Measurements from ENCODE around the gene SRRM1. TPM values are rescaled to one million over a fixed set of nuclear protein-coding genes. Genes with fewer than 3 reads are reported as not detected.

Gene SRRM1
- total RNA-seq, 1 donor from 2014 or later = 113 TPM

- peak; percentile 84 for DNase-seq
- Histone ChIP-seq H3K4me3 (peak overlapping the region; percentile 76), H3K9me3 (no peaks in the 10 kb centered on the region), H3K4me1 (peaks cover 28% of the 10 kb centered on the region), H3K27ac (peak overlapping the region; percentile 86), H3K27me3 (no peaks in the 10 kb centered on the region), H3K36me3 (peaks cover 32% of the 10 kb centered on the region)
- intact Hi-C loops (cut with DNase I) = no loop called here
- ATAC-seq = peak; percentile 37
- no peak for TF ChIP-seq CTCF (IDR thresholded peaks at IDR 0.05)
These were observed 429 bp downstream of the SRRM1 start for GRCh38 chr1:24643363-24644099.

- peaks cover 28% of the 10 kb centered on the region for H3K4me1 ChIP-seq
- H3K36me3 ChIP-seq = peaks cover 37% of the 10 kb centered on the region
- H3K27ac ChIP-seq = peak overlapping the region; percentile 86
- H3K9me3 ChIP-seq = no peaks in the 10 kb centered on the region
- no peak for DNase-seq
- TF ChIP-seq CTCF (IDR thresholded peaks at IDR 0.05) = no peak
- intact Hi-C loops (cut with DNase I) = no loop called here
- no peaks in the 10 kb centered on the region for H3K27me3 ChIP-seq
- H3K4me3 ChIP-seq = peak overlapping the region; percentile 76
- no peak for ATAC-seq
These were observed 940 bp downstream of the SRRM1 start for GRCh38 chr1:24644100-24644384.

- no peak for ATAC-seq
- Histone ChIP-seq H3K27me3 (no peaks in the 10 kb centered on the region), H3K36me3 (peaks cover 86% of the 10 kb centered on the region), H3K4me3 (no peak overlapping the region), H3K9me3 (no peaks in the 10 kb centered on the region), H3K27ac (no peak overlapping the region), H3K4me1 (peaks cover 22% of the 10 kb centered on the region)
- intact Hi-C loops (cut with DNase I) = no loop called here
- no peak for DNase-seq
- TF ChIP-seq CTCF (IDR thresholded peaks at IDR 0.05) = no peak
These were observed 5.8 kb downstream of the SRRM1 start for GRCh38 chr1:24648919-24649318.

GRCh38 chr1:24652382-24652781, 9.3 kb downstream of the SRRM1 start:
- no peak for TF ChIP-seq CTCF (IDR thresholded peaks at IDR 0.05)
- Histone ChIP-seq H3K27me3 (no peaks in the 10 kb centered on the region), H3K27ac (no peak overlapping the region), H3K4me1 (no peaks in the 10 kb centered on the region), H3K4me3 (no peak overlapping the region), H3K9me3 (no peaks in the 10 kb centered on the region), H3K36me3 (peaks cover 100% of the 10 kb centered on the region)
- intact Hi-C loops (cut with DNase I) = no loop called here
- ATAC-seq (no peak), DNase-seq (no peak)

GRCh38 chr1:24654010-24654409, 10.9 kb downstream of the SRRM1 start:
- Histone ChIP-seq H3K4me1 (no peaks in the 10 kb centered on the region), H3K27me3 (no peaks in the 10 kb centered on the region), H3K4me3 (no peak overlapping the region), H3K27ac (no peak overlapping the region), H3K36me3 (peaks cover 100% of the 10 kb centered on the region), H3K9me3 (no peaks in the 10 kb centered on the region)
- TF ChIP-seq CTCF (IDR thresholded peaks at IDR 0.05) = no peak
- no peak for DNase-seq
- no peak for ATAC-seq
- intact Hi-C loops (cut with DNase I) = no loop called here

GRCh38 chr1:24656046-24656445, 12.9 kb downstream of the SRRM1 start:
- Histone ChIP-seq H3K4me1 (no peaks in the 10 kb centered on the region), H3K9me3 (no peaks in the 10 kb centered on the region), H3K27ac (no peak overlapping the region), H3K4me3 (no peak overlapping the region), H3K27me3 (no peaks in the 10 kb centered on the region), H3K36me3 (peaks cover 100% of the 10 kb centered on the region)
- ATAC-seq = no peak
- no peak for DNase-seq
- intact Hi-C loops (cut with DNase I) = no loop called here
- TF ChIP-seq CTCF (IDR thresholded peaks at IDR 0.05) = no peak

Data from upper lobe of right lung (tissue), 1 donor.